B cell (primary cell): ENCODE measurements around the gene CD274. TPM values are rescaled to one million over a fixed set of nuclear protein-coding genes. Genes with fewer than 3 reads are reported as not detected.

Experiments used
- ATAC-seq: fragments of 200-7000 bp; cut with Tn5 transposase; one replicate; pipeline ENCODE4 v1.10.0; 2021; ENCODE audit warnings: low read depth, mild to moderate bottlenecking, moderate number of reproducible peaks, moderate library complexity
- CTCF ChIA-PET: fragments of 350-600 bp; sonication (Branson Sonifier 250); formaldehyde crosslinking; loops from one replicate; lab custom pipeline; 2021; ENCODE audit warnings: antibody characterized with exemption, inconsistent platforms; lab: Charles Lee
- POLR2A ChIA-PET: fragments of 350-600 bp; sonication (Branson Sonifier 250); formaldehyde crosslinking; loops from one replicate; lab custom pipeline; 2021; ENCODE audit warnings: antibody characterized with exemption; lab: Charles Lee
- DNase-seq: peaks from one replicate; pipeline ENCODE4 v3.0.0; 2013
- H2AFZ ChIP-seq: 2 replicates; pipeline ENCODE4 v1.6.1; 2012; ENCODE audit warnings: mild to moderate bottlenecking, low read depth, low read length; ENCODE audit not compliant: insufficient read depth, poor library complexity, severe bottlenecking
- H3K27ac ChIP-seq, 2 donors: 1 replicate in 1 of 2; 2 replicates in 1 of 2; pipeline ENCODE4 v1.5.1; 2012 to 2013; ENCODE audit warnings: low read length in 2 of 2, mild to moderate bottlenecking in 2 of 2, moderate library complexity in 1 of 2
- H3K27me3 ChIP-seq, 4 experiments: fragments of 200-600 bp in 1 of 4; sonication (generic) in 1 of 4; replicated peaks in 1 of 4; 1 replicate in 2 of 4; 2 replicates in 2 of 4; pipeline versions ENCODE4 v1.6.1 to v1.7.0; 2013 to 2016; ENCODE audit warnings: low read length in 3 of 4, mild to moderate bottlenecking in 2 of 4, mixed read lengths in 1 of 4, moderate library complexity in 1 of 4; ENCODE audit not compliant: insufficient read depth in 4 of 4, control insufficient read depth in 3 of 4; ENCODE audit errors: control extremely low read depth in 1 of 4
- H3K36me3 ChIP-seq, 2 experiments: replicated peaks in 1 of 2; 1 replicate in 1 of 2; 2 replicates in 1 of 2; pipeline versions ENCODE4 v1.6.1 to v1.7.1; 2013; ENCODE audit warnings: low read length in 1 of 2; ENCODE audit not compliant: insufficient read depth in 2 of 2, control insufficient read depth in 1 of 2; ENCODE audit errors: control extremely low read depth in 1 of 2, extremely low read depth in 1 of 2
- H3K4me1 ChIP-seq, 2 donors: fragments of 200-600 bp in 1 of 2; sonication (generic) in 1 of 2; 1 replicate in 1 of 2; 2 replicates in 1 of 2; pipeline versions ENCODE4 v1.5.1 to v1.6.1; 2013 to 2017; ENCODE audit warnings: low read length in 2 of 2; ENCODE audit not compliant: control insufficient read depth in 2 of 2, insufficient read depth in 2 of 2
- H3K4me2 ChIP-seq: replicated peaks from 2 replicates; pipeline ENCODE3; 2012; ENCODE audit warnings: mild to moderate bottlenecking, low read depth, low read length; ENCODE audit not compliant: poor library complexity, severe bottlenecking
- H3K4me3 ChIP-seq, 5 experiments: fragments of 200-600 bp in 1 of 5; sonication (generic) in 1 of 5; 1 replicate in 3 of 5; 2 replicates in 2 of 5; pipeline versions ENCODE4 v1.5.1 to v1.7.0; 2011 to 2016; ENCODE audit warnings: low read length in 4 of 5, mild to moderate bottlenecking in 4 of 5, low read depth in 2 of 5, control low read depth in 1 of 5, moderate library complexity in 1 of 5; ENCODE audit not compliant: insufficient read depth in 1 of 5; ENCODE audit errors: control extremely low read depth in 1 of 5, extremely low read depth in 1 of 5
- H3K79me2 ChIP-seq: fragments of 200-600 bp; sonication (generic); one replicate; pipeline ENCODE4 v1.6.0; 2016; ENCODE audit warnings: low read length; ENCODE audit not compliant: control insufficient read depth, insufficient read depth
- H3K9ac ChIP-seq: fragments of 200-600 bp; sonication (generic); 2 replicates; pipeline ENCODE4 v1.6.1; 2017; ENCODE audit warnings: mild to moderate bottlenecking, low read length, moderate library complexity
- H3K9me3 ChIP-seq, 3 donors: one replicate each; pipeline versions ENCODE4 v1.6.1 to v1.7.1; 2013; ENCODE audit warnings: low read length in 2 of 3; ENCODE audit not compliant: control insufficient read depth in 2 of 3, insufficient read depth in 1 of 3; ENCODE audit errors: control extremely low read depth in 1 of 3
- H4K20me1 ChIP-seq: 2 replicates; pipeline ENCODE4 v1.6.0; 2012; ENCODE audit warnings: mild to moderate bottlenecking, low read length; ENCODE audit not compliant: insufficient read depth, control insufficient read depth, poor library complexity, severe bottlenecking
- H3K27ac Mint-ChIP-seq: one replicate; pipeline ENCODE4 v1.8.0; 2021; ENCODE audit warnings: mixed read lengths
- H3K27me3 Mint-ChIP-seq: one replicate; pipeline ENCODE4 v1.8.0; 2021; ENCODE audit warnings: mixed read lengths
- H3K4me1 Mint-ChIP-seq: one replicate; pipeline ENCODE4 v1.8.0; 2021; ENCODE audit warnings: mixed read lengths
- H3K4me3 Mint-ChIP-seq: one replicate; pipeline ENCODE4 v1.8.0; 2021; ENCODE audit warnings: mixed read lengths
- H3K9me3 Mint-ChIP-seq: one replicate; pipeline ENCODE4 v1.8.0; 2022; ENCODE audit warnings: mixed read lengths; ENCODE audit not compliant: insufficient read depth
- CTCF ChIP-seq: fragments of 200-600 bp; IDR thresholded peaks from one replicate; pipeline ENCODE4 v1.8.0; 2022; ENCODE audit warnings: antibody characterized with exemption, mild to moderate bottlenecking
- EZH2 ChIP-seq: IDR thresholded peaks from 2 replicates; pipeline ENCODE4 v1.6.1; 2012; ENCODE audit warnings: borderline replicate concordance, low read depth, mild to moderate bottlenecking, moderate library complexity, low read length; ENCODE audit not compliant: insufficient read depth, poor library complexity, severe bottlenecking
- WGBS: methylation state at CpG from one replicate; pipeline ENCODE4 v1.1.5; 2013; ENCODE audit warnings: missing lambda C conversion rate; ENCODE audit not compliant: insufficient coverage; 5-methylcytosine and 5-hydroxymethylcytosine counted together
- intact Hi-C: fragments of 100-400 bp; cut with micrococcal nuclease; formaldehyde crosslinking; loops from one replicate; pipeline ENCODE4 v1.10.0; 2022
- polyA plus RNA-seq: library from polyadenylated mRNA; depleted of rRNA; stranded (reverse); fragments of >200 nt; gene quantifications from 2 replicates; pipeline ENCODE4 v1.2.3, GENCODE V29; 2012
- total RNA-seq, 2 donors: library from RNA; stranded (reverse); fragments of 120-200 nt in 1 of 2; gene quantifications; 1 replicate in 1 of 2; 2 replicates in 1 of 2; pipeline versions ENCODE4 v1.2.3 to v1.2.4, GENCODE V29; 2013 to 2022

The CD274 gene
- total and polyA plus RNA-seq, 2 donors (not counting 1 experiment from before 2014, with no cell fraction given), result 1.4 to 7.0 TPM

DNA sequence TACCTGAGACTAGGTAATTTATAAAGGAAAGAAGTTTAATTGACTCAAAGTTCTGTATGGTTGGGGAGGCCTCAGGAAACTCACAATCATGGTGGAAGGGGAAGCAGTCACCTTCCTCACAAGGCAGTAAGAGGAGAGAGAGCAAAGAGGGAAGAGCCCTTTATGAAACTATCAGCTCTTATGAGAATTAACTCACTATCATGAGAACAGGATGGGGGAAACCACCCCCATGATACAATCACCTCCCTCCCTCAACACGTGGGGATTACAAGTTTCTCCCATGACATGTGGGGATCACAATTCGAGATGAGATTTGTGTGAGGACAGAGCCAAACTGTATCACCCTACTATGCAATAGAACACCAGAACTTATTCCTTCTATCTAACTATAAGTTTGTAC is 27.9 kb downstream of the CD274 start:
- H3K4me1 Mint-ChIP-seq, result peaks cover 13% of the 10 kb centered on the region
- no peak overlapping the region for H3K4me2 ChIP-seq
- peaks cover 0 to 7% of the 10 kb centered on the region in 2 donors for H3K4me1 ChIP-seq
- H3K27ac Mint-ChIP-seq, result no peak overlapping the region
- ChIA-PET POLR2A (no interaction called here), CTCF (no interaction called here)
- 83% methylated on average over 1 of the region's 2 CpGs for WGBS
- H4K20me1 ChIP-seq, result no peaks in the 10 kb centered on the region
- H3K27me3 ChIP-seq, result no peaks in the 10 kb centered on the region
- no peaks in the 10 kb centered on the region for H3K79me2 ChIP-seq
- no peak overlapping the region for H3K9ac ChIP-seq
- H3K4me3 ChIP-seq, result no peak overlapping the region
- no peak for DNase-seq
- H3K4me3 Mint-ChIP-seq, result no peak overlapping the region
- no peak for TF ChIP-seq CTCF
- no peak for TF ChIP-seq EZH2
- no peaks in the 10 kb centered on the region for H3K9me3 Mint-ChIP-seq
- H3K27me3 Mint-ChIP-seq, result no peaks in the 10 kb centered on the region
- intact Hi-C loops, result no loop called here
- no peak overlapping the region for H2AFZ ChIP-seq
- H3K27ac ChIP-seq, result no peak overlapping the region
- no peak for ATAC-seq
- H3K36me3 ChIP-seq, result no peaks in the 10 kb centered on the region
- H3K9me3 ChIP-seq, result peaks cover 0 to 7% (median 1%) of the 10 kb centered on the region in 3 donors

DNA sequence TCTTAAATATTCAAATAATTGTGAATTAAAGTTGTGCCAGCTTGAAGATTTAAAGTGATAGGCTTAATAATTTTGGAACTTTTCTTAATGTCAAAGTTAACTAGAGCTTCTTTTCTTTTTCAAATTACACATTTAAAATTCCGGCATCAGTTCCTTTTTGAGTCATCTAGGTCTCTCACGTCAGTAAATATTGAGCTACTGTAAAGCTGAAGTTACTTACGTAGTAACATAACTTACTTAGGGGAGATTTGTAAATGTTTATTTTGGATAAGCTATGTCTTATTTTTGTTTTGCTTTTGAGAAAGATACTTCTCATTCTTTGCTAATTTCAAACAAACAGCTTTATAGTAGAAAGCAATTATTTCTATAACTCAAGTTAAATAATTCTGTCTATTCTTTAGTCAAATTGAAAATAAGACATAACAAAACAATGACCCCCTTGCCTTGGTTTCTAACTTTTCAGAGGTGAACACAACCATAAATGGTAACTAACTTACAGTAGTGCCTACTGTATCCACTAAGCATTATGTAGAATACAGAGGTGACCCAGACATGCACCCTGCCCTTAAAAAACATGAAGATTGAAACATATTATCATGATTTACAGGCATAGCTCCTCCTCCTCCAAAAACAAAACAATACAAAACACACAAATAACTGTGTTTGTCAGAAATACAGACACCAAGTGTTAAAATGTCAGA is 29.8 kb downstream of the CD274 start:
- Mint-ChIP-seq H3K4me3 (no peak overlapping the region), H3K27ac (no peak overlapping the region), H3K9me3 (no peaks in the 10 kb centered on the region), H3K27me3 (no peaks in the 10 kb centered on the region), H3K4me1 (peaks cover 13% of the 10 kb centered on the region)
- no peaks in the 10 kb centered on the region for H3K36me3 ChIP-seq
- H3K27ac ChIP-seq, result no peak overlapping the region
- H2AFZ ChIP-seq, result no peak overlapping the region
- peaks cover 0 to 7% of the 10 kb centered on the region in 2 donors for H3K4me1 ChIP-seq
- H3K4me3 ChIP-seq, result no peak overlapping the region
- CTCF ChIA-PET, result interaction anchor here (1.5 kb wide), 1 partner anchor 30 kb away, joined by 4 read pairs; the partner anchor contains the start of gene CD274
- H3K9me3 ChIP-seq, result peaks cover 0 to 7% (median 1%) of the 10 kb centered on the region in 3 donors
- ATAC-seq (no peak), DNase-seq (no peak)
- H4K20me1 ChIP-seq, result no peaks in the 10 kb centered on the region
- no peaks in the 10 kb centered on the region for H3K27me3 ChIP-seq
- no peak overlapping the region for H3K9ac ChIP-seq
- POLR2A ChIA-PET, result no interaction called here
- H3K4me2 ChIP-seq, result no peak overlapping the region
- no CpG with 5 or more reads among the region's 3 CpGs for WGBS
- intact Hi-C loops, result no loop called here
- H3K79me2 ChIP-seq, result no peaks in the 10 kb centered on the region
- TF ChIP-seq CTCF (no peak), EZH2 (no peak)
